Mucosa of descending colon (tissue), 3 donors: ENCODE measurements around the gene CCT3. TPM values are rescaled to one million over a fixed set of nuclear protein-coding genes. Genes with fewer than 3 reads are reported as not detected.

Source experiments
- ATAC-seq: fragments of 200-7000 bp; cut with Tn5 transposase; one replicate; pipeline ENCODE4 v1.9.1; 2020; ENCODE audit warnings: mild to moderate bottlenecking, moderate library complexity
- DNase-seq, 3 donors: peaks; one replicate each; pipeline ENCODE4 v3.0.0-alpha.2; 2020
- H3K36me3 ChIP-seq: fragments of 200-600 bp; one replicate; pipeline ENCODE4 v1.8.0; 2021; ENCODE audit warnings: low read depth, mild to moderate bottlenecking
- H3K4me1 ChIP-seq: fragments of 200-600 bp; one replicate; pipeline ENCODE4 v1.8.0; 2021; ENCODE audit warnings: low read depth, mild to moderate bottlenecking
- H3K4me3 ChIP-seq: fragments of 200-600 bp; one replicate; pipeline ENCODE4 v1.8.0; 2021; ENCODE audit warnings: mild to moderate bottlenecking
- H3K9me3 ChIP-seq: fragments of 200-600 bp; one replicate; pipeline ENCODE4 v1.8.0; 2021; ENCODE audit warnings: mild to moderate bottlenecking
- intact Hi-C, 2 donors: fragments of 100-400 bp; cut with DNase I in 1 of 2; cut with micrococcal nuclease in 1 of 2; formaldehyde crosslinking; loops; one replicate each; pipeline versions ENCODE4 v1.11.0 to v1.11.1; 2022; cut with DNase I, micrococcal nuclease
- total RNA-seq, 3 donors: library from RNA; stranded (reverse); fragmentation: NEBNext Ultra II Directional in 2 of 3; extraction: Animal tissue kit (Norgen Biotek cat#: 25700) in 2 of 3; gene quantifications; one replicate each; pipeline versions ENCODE4 v1.2.1 to v1.2.4, GENCODE V29; 2021 to 2023
- TF ChIP-seq, protein P1 (sequence below): fragments of 200-600 bp; IDR thresholded peaks from one replicate; pipeline ENCODE4 v1.8.0; 2022; ENCODE audit warnings: antibody characterized with exemption, mild to moderate bottlenecking
- donor health status: DM: no; HTN: no; CAD: no; lungs with moderate emphysema.
- donor health status: DM: no; HTN: no; CAD: no.
- donor health status: DM: no; HTN: yes; CAD: no.

Gene CCT3
- total RNA-seq, 3 donors from 2014 or later = 117 to 157 (median 133) TPM

DNA sequence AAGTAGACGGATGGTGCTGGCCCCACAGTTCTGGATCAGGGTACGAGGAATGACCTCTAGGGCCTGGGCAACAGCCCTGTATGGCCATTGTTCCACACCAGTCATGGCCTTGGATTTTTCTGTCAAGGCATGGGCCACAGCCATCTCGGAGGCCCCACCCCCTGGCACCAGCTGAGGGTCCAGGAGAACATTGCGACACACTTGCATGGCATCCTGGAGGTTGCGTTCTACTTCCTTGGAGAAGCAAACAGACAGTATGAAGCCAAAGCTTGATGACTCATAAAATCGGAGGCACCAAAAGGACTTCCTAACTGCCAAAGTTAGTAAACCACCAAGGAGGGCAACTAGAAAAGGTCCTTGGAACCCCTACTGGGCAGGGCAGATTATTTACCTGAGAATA, 27.1 kb downstream of the CCT3 start:
- peak; percentile 25 for ATAC-seq

DNA sequence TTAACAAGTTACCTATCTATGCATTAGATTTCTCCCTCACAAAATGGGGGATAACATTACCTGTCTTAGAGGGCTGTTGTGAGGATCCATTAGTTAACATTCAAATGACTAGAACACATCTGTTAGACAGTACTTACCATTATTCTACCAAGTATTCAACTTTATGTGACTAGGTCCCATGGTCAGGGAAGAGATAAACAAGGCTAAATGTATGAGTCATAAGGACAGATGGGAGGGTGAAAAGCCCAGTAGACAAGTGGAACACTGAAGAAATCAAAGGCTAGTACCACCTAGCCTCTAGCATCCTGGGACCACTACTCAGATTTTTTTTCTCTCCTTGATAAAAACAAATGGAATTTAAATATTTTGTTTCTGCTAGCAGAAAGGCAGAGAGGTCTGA, 30.0 kb downstream of the CCT3 start:
- Histone ChIP-seq H3K4me1 (no peaks in the 10 kb centered on the region), H3K4me3 (no peak overlapping the region), H3K36me3 (peaks cover 11% of the 10 kb centered on the region), H3K9me3 (no peaks in the 10 kb centered on the region)
- no peak for DNase-seq
- intact Hi-C loops = no loop called here
- TF ChIP-seq, protein P1, sequence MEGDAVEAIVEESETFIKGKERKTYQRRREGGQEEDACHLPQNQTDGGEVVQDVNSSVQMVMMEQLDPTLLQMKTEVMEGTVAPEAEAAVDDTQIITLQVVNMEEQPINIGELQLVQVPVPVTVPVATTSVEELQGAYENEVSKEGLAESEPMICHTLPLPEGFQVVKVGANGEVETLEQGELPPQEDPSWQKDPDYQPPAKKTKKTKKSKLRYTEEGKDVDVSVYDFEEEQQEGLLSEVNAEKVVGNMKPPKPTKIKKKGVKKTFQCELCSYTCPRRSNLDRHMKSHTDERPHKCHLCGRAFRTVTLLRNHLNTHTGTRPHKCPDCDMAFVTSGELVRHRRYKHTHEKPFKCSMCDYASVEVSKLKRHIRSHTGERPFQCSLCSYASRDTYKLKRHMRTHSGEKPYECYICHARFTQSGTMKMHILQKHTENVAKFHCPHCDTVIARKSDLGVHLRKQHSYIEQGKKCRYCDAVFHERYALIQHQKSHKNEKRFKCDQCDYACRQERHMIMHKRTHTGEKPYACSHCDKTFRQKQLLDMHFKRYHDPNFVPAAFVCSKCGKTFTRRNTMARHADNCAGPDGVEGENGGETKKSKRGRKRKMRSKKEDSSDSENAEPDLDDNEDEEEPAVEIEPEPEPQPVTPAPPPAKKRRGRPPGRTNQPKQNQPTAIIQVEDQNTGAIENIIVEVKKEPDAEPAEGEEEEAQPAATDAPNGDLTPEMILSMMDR = no peak
- no peak for ATAC-seq

More for the DNA sequence above, 27.1 kb downstream of the CCT3 start:
- intact Hi-C loops = no loop called here
- no peak overlapping the region for H3K4me3 ChIP-seq
- DNase-seq = no peak
- H3K9me3 ChIP-seq = no peaks in the 10 kb centered on the region
- H3K4me1 ChIP-seq = no peaks in the 10 kb centered on the region
- TF ChIP-seq, protein P1 = no peak
- H3K36me3 ChIP-seq = peaks cover 15% of the 10 kb centered on the region

GRCh38 chr1:156305215-156305614, 32.9 kb downstream of the CCT3 start:
- ATAC-seq (no peak), DNase-seq (no peak)
- Histone ChIP-seq H3K9me3 (no peaks in the 10 kb centered on the region), H3K4me3 (no peak overlapping the region), H3K36me3 (peaks cover 11% of the 10 kb centered on the region), H3K4me1 (no peaks in the 10 kb centered on the region)
- intact Hi-C loops = no loop called here
- TF ChIP-seq, protein P1 = no peak

DNA sequence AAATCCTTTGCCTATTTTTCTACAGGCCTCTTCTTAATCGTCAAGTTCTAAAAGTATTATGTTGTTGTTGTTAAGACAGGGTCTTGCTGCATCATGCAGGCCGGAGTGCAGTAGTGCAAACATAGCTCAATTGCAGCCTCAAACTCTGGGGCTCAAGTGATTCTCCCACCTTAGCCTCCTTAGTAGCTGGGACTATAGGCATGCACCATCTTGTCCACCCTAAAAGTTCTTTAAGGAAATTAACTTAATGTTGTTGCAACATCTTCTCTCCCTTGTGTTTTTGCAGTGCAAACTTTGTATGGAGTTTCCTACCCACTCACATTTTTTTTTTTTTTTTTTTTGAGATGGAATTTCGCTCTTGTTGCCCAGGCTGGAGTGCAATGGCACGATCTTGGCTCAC, 34.9 kb downstream of the CCT3 start:
- intact Hi-C loops = no loop called here
- Histone ChIP-seq H3K36me3 (peaks cover 6% of the 10 kb centered on the region), H3K4me3 (no peak overlapping the region), H3K9me3 (no peaks in the 10 kb centered on the region), H3K4me1 (no peaks in the 10 kb centered on the region)
- TF ChIP-seq, protein P1 = no peak
- no peak for DNase-seq
- ATAC-seq = no peak

- TF ChIP-seq, protein P1 = no peak
- intact Hi-C loops = no loop called here
- no peak within 1 kb of the TSS for H3K4me3 ChIP-seq
- DNase-seq (no peak), ATAC-seq (no peak)
- H3K4me1 ChIP-seq = no peaks in the 10 kb centered on the region
- no peaks in the 10 kb centered on the region for H3K9me3 ChIP-seq
- no peaks in the 10 kb centered on the region for H3K36me3 ChIP-seq
Observed at GRCh38 chr1:156298852-156299357, 39.2 kb downstream of the CCT3 start, which contains the start of gene VHLL. TSS of gene VHLL (minus strand) at chr1:156299307. CDS start at chr1:156299189, 118 bp downstream.
